Dedifferentiated amniotic fluid mesenchymal stem cell (primary cell): ENCODE data around the gene DCDC1.
"Not testable (repeated sequence)": the region's sequence is repeated elsewhere in the genome, so short reads cannot be mapped to it uniquely, and the experiment has no call there.

Source experiments
- DNase-seq: peaks from one replicate; pipeline ENCODE4 v3.0.0-alpha.2; 2016; ENCODE audit errors: extremely low spot score

The DCDC1 gene

GRCh38 chr11:30990625-30991296 is 378.8 kb downstream of the DCDC1 start:
- no peak for DNase-seq

GRCh38 chr11:30987819-30988218 is 381.7 kb downstream of the DCDC1 start:
- no peak for DNase-seq

- no peak for DNase-seq
These were observed 384.0 kb downstream of the DCDC1 start for GRCh38 chr11:30985536-30985935.

DNA sequence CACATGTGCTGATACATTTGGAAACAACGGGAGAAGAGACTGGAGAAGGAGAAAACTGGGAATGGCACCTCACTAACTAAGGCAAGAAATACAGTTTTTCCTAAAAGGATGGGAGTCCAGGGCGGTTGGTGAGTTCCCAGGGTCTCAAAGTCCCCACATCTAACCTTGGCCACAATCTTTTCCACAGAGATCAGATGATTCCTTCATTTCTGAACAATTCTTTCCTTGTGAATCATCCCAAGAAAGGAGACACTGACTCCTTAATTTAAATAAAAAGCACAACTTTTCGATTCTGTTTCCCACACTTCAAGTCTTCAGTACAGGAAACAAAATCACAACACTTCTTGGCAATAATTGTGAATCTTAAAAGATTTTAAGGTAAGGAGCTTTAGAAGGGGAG is 384.7 kb downstream of the DCDC1 start:
- DNase-seq, result no peak

GRCh38 chr11:30984442-30984816 is 385.1 kb downstream of the DCDC1 start:
- DNase-seq, result no peak

- DNase-seq, result no peak
These were observed 385.6 kb downstream of the DCDC1 start for GRCh38 chr11:30983776-30984441.

DNA sequence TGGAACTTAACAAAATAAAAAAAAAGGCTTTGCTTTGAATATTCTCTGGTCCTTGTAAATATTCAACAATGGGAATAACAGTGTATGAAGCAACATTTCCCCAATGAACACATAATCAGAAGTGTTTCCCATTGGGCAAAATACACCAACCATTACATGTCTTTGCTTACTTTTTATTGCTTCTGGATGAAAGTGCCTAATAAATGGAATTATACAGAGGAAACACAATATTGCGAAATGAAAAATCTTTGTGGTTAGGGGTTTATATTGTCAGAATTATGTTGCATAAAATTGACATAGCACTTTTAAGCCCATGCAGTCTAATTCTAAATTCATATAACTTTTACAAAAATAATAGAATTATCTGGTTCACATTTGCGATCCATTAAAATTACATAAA is 386.4 kb downstream of the DCDC1 start:
- no peak for DNase-seq

DNA sequence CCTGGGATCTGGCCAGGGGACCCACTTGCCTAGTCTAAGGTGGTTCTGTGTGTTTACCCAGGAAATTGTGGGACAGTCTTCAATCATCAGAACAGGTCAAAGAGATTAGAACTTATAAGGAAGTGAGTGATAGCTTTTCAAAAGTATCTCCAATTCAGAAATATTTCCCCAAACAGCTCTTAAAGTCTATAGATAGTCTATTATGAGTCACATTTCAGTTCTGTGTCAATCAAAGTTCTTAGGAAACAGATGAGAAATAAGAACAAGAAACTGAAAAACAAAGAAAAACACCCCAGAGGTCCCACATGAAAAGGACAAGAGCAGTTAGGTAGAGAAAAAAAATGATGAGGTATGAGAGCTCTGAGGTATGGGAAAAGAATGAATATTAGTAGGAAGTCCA is 402.0 kb downstream of the DCDC1 start:
- DNase-seq, result no peak

GRCh38 chr11:30960387-30960992 is 409.0 kb downstream of the DCDC1 start:
- no peak for DNase-seq

DNA sequence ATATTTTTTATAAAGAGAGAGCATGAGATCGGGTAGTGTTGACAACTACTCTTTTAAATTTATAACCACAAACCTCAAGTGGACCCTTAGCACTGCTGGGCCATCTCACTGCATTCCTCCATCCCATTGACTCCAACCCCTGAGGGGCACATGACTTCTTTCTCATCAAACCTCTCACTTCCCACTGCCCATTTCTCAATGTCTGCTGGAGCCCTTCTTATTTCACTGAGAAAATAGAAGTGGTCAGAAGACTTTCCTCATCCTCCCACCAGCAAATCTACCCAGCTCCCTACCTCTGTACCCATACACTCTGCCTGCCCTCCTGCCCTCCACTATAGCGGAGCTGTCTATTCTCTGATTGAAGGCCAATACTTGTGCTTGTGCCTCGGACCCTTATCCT is 412.8 kb downstream of the DCDC1 start:
- no peak for DNase-seq

DNA sequence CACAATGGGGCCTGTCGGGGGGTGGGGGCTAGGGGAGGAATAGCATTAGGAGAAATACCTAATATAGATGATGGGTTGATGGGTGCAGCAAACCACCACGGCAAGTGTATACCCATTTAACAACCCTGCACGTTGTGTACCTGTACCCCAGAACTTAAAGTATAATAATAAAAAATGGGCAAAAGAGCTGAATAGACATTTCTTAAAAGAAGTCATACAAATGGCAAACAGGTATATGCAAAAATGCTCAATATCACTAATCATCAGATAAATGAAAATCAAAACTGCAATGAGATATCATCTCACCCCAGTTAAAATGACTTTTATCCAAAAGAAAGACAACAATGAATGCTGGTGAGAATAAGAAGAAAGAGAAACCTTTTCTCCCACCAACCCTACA is 419.7 kb downstream of the DCDC1 start:
- no peak for DNase-seq

DNA sequence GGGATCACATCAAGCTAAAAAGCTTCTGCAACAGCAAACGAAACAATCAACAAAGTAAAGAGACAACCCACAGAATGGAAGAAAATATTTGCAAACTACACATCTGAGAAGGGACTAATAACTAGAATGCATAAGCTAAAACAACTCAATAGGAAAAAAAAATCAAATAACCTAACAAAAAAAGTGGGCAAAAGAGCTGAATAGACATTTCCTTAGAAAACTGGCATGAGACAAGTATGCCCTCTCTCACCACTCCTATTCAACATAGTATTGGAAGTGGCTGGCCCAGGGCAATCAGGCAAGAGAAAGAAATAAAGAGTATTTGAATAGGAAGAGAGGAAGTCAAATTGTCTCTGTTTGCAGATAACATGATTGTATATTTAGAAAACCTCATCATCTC is 421.8 kb downstream of the DCDC1 start:
- not testable (repeated sequence) for DNase-seq

GRCh38 chr11:30938810-30939209 is 430.7 kb downstream of the DCDC1 start:
- no peak for DNase-seq

DNA sequence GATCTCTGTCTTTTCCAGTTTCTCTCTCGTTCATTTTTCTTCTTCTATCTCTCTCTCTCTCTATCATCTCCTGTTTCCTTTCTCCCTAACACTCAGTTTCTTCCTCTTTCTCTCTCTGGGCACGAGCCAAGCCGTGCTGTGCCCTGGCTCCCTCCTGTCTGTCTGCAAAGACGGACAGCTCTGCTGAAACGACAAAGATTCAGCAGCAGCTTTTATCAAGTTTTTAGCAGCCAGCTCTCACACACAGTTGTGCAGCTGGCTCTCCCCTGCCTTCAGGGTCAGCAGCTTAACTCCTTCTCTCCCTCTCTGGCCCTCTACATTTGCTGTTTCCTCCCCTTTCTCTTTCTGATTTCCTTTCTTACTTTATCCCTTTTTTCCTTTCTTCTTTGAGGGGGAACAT is 431.4 kb downstream of the DCDC1 start:
- DNase-seq, result no peak

DNA sequence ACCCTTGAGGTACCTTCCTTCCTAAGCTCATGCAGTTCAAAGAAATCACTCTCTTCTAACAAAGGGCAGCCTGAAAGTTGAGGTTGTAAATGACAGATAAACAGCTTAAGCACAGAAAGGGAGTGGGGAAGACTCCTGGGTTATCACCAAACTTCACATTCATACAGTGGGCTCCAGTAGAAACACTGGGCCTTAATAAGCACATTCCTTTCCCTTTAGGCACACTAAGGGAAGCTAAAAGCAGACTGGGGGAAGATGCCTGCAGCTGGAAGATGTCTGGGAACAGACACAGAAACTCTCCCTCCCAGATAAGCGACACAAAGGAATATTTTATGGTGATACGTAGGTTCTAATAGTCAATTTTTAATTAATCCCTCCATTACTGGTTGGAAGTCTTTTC is 433.0 kb downstream of the DCDC1 start:
- no peak for DNase-seq

DNA sequence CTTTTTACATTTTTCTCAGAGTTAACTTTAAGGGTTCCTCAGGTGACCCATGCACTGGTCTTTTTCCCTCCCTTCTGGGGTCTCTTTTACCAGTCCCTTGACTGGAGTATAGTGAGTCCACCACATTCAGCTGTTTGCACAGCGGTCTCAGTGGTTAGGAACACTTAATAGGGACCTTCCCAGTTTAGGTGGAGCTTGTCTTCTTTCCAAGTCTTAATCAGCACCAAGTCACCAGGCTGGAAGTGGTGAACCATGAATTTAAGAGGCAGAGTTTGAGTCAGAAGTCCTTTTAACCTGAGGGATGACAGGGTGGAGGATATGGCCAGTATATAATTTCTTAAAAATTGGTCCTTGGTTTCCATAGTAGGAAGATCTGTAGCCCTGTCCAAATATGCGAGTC is 433.7 kb downstream of the DCDC1 start:
- DNase-seq, result no peak

- no peak for DNase-seq
These were observed 443.4 kb downstream of the DCDC1 start for GRCh38 chr11:30926130-30926529.

DNA sequence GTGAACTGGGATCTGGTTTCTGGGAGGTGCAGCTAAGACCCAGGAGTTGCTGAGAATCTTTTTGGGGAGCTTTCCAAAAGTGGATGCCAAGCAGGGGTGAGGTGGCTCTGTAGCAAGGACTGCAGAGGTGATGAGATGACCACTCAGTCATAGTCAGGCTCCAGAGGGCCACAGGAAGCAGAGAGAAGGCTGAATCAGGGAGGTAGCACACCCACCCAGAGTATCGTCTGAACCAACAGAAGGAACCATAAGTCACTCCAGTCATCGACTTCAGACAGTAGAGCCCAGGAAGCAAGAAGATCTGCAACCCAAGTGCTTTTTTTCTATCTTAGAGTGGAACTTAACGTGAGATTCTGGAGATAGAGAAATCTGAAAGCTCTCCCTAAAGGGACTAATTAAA is 447.7 kb downstream of the DCDC1 start:
- no peak for DNase-seq

DNA sequence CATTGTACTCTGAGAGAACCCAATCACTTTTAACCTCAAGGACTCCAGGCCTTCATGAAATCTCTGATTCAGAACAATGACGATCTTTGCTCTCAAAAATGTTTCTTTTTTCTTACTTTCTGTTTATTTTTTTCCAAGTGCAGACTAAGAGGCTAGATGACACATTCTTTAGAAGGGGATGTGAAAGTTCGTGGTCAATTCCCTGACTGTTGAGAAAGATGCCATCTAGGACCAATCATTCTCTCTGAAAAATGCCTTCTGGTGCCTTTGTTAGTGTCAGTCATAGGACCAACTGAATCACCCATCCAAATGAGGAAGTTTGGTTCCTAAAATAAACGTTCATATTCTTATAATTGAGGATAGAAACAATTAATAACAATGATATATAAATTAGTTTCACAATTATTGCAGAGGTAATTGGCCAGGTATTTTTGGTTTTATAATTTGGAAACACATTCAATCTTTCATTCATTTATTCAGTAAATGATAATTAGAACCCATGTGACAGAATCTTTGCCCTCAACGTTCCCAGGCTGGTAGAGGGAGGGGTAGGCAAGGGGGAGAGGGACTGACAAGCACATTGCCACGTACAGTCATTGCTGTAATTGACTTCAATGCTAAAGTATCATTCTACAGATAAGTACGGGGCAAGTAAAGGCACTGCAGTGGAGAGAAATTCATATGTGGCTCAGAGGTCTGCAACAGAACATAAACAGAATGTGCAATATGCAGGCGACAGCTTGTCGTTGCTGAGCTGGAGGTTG is 450.0 kb downstream of the DCDC1 start:
- no peak for DNase-seq

GRCh38 chr11:30917859-30918478 is 451.6 kb downstream of the DCDC1 start:
- DNase-seq, result peak; percentile 26

DNA sequence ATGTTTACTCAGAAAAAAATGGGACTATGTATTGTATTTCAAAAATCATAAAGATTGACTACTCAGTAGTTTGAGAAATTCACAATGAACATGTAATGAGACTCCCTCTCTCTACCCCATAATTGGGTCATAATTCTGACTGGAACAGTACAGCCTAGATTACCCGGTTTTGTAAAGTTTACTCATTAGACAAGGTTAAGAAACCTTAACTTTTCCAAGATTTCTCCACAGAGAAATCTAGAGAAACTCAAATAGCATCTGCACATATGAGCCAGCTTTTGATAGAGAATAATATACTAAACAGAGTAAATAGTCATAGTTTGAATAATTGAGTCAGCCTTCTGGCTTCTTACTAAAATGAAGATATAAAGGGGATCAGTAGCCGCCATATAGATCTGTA is 452.3 kb downstream of the DCDC1 start:
- no peak for DNase-seq

DNA sequence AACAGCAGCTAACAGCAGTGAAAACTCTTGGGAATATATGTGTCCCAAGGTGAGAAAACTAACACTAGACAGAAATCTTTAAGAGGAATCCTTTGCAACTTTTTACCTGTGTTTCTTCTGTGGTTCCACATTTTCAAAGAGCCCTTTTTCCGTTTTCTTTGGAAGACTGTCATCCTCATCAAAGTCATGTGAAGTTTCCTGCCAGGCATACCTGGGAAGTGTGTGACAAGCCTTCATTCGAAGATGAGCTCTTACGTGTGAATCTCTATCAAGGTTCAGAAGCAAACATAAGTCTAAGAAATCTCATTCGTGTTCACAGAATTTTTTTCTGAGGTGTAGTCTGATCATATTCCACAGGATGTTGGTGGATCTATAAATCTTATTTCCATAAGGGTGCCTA is 452.8 kb downstream of the DCDC1 start:
- DNase-seq, result no peak
